GM12872 (cell line): Measurements from ENCODE around the gene GPSM3.

Experiments
- CTCF ChIP-seq: IDR thresholded peaks from 3 replicates; pipeline ENCODE4 v1.5.1; 2011; ENCODE audit warnings: low read depth, mild to moderate bottlenecking, low read length, moderate library complexity; ENCODE audit not compliant: insufficient read depth

GPSM3 gene

GRCh38 chr6:32168807-32169591, 23.4 kb downstream of the GPSM3 start:
- TF ChIP-seq CTCF = 0 out of 3 replicates have a peak, but pooled peaks have one; percentile 13

- no peak for TF ChIP-seq CTCF
Observed at GRCh38 chr6:32168350-32168749, 24.1 kb downstream of the GPSM3 start.

GRCh38 chr6:32167761-32168262, 24.6 kb downstream of the GPSM3 start:
- no peak for TF ChIP-seq CTCF

GRCh38 chr6:32167154-32167760, 25.2 kb downstream of the GPSM3 start:
- no peak for TF ChIP-seq CTCF

- TF ChIP-seq CTCF = no peak
Observed at GRCh38 chr6:32166411-32167061, 25.9 kb downstream of the GPSM3 start.

GRCh38 chr6:32164295-32164694, 28.1 kb downstream of the GPSM3 start, which contains the start of gene EGFL8:
Gene EGFL8, plus strand, starts transcription at chr6:32164595. Its CDS starts 1,571 bp downstream, at chr6:32166166.
- no peak for TF ChIP-seq CTCF
